K562 (cell line): ENCODE results near the gene NTM. TPM values are rescaled to one million over a fixed set of nuclear protein-coding genes. Genes with fewer than 3 reads are reported as not detected.

Experiments
- ATAC-seq: fragments of 200-7000 bp; cut with Tn5 transposase; 3 replicates; pipeline ENCODE4 v1.9.1; 2020; ENCODE audit warnings: moderate library complexity
- BruUV-seq: library from RNA; stranded (reverse); fragments of 400-500 nt; replicated peaks from 2 replicates; lab custom pipeline; 2021; lab: Mats Ljungman, UMichigan
- CTCF ChIA-PET: fragments of 300-600 bp; formaldehyde crosslinking; extraction: SDS; loops from one replicate; lab custom pipeline; 2021; ENCODE audit warnings: low intra/inter-chr PET ratio; lab: Yijun Ruan, JAX
- POLR2A ChIA-PET: fragments of 300-600, 350-650 bp; sonication (Branson Sonifier 250); formaldehyde crosslinking; extraction: SDS; loops from one replicate; lab custom pipeline; 2021; ENCODE audit warnings: antibody characterized with exemption, inconsistent platforms; lab: Yijun Ruan, JAX
- DNase-seq, 4 experiments: peaks; one replicate each; pipeline versions ENCODE4 v3.0.0 to v3.0.0-alpha.2; 2011 to 2018; ENCODE audit warnings: low spot score in 3 of 4, mixed read lengths in 3 of 4; ENCODE audit errors: extremely low read depth in 1 of 4
- FAIRE-seq: peaks from 2 replicates; lab custom pipeline; 2011; peaks lifted over from hg19 to GRCh38; lab: Jason Lieb, UNC
- H2AFZ ChIP-seq: 2 replicates; pipeline ENCODE4 v1.6.0; 2011; ENCODE audit warnings: low read depth, low read length, control low read depth, inconsistent platforms
- H3K27ac ChIP-seq: fragments of 200-600 bp; 3 replicates; pipeline ENCODE4 v1.8.0; 2011; ENCODE audit warnings: low read depth, mild to moderate bottlenecking, control low read depth, inconsistent platforms, low read length, moderate library complexity, mixed read lengths; ENCODE audit errors: extremely low read depth
- H3K27me3 ChIP-seq, 2 experiments: fragments of 300-600 bp in 1 of 2; 2 replicates in 1 of 2; 3 replicates in 1 of 2; pipeline versions ENCODE4 v1.6.0 to v1.8.0; 2011; ENCODE audit warnings: inconsistent platforms in 2 of 2, low read length in 2 of 2, mild to moderate bottlenecking in 1 of 2, mixed read lengths in 1 of 2, moderate library complexity in 1 of 2; ENCODE audit not compliant: control insufficient read depth in 2 of 2, insufficient read depth in 2 of 2
- H3K36me3 ChIP-seq: fragments of 300-600 bp; 3 replicates; pipeline ENCODE4 v1.8.0; 2011; ENCODE audit warnings: mild to moderate bottlenecking, low read length, inconsistent platforms; ENCODE audit not compliant: control insufficient read depth, insufficient read depth
- H3K4me1 ChIP-seq, 2 experiments: fragments of 200-600 bp in 1 of 2; replicated peaks in 1 of 2; 2 replicates in 1 of 2; 3 replicates in 1 of 2; pipeline versions ENCODE4 v1.5.1 to v1.8.0; 2011; ENCODE audit warnings: inconsistent platforms in 2 of 2, low read length in 2 of 2, mild to moderate bottlenecking in 1 of 2, mixed read lengths in 1 of 2, moderate library complexity in 1 of 2; ENCODE audit not compliant: control insufficient read depth in 2 of 2, insufficient read depth in 2 of 2
- H3K4me2 ChIP-seq: 2 replicates; pipeline ENCODE4 v1.6.1; 2011; ENCODE audit warnings: low read length, control low read depth, inconsistent platforms, mixed read lengths; ENCODE audit not compliant: insufficient read depth
- H3K4me3 ChIP-seq: fragments of 200-600 bp; sonication (generic), shearing (Covaris generic); 2 replicates; pipeline ENCODE4 v1.5.1; 2016; ENCODE audit warnings: control low read depth, inconsistent platforms
- H3K79me2 ChIP-seq: fragments of 200-600 bp; 3 replicates; pipeline ENCODE4 v1.8.0; 2011; ENCODE audit warnings: low read length, inconsistent platforms; ENCODE audit not compliant: control insufficient read depth, insufficient read depth
- H3K9ac ChIP-seq, 2 experiments: 2 replicates each; pipeline versions ENCODE4 v1.6.0 to v1.6.1; 2011; ENCODE audit warnings: low read depth in 2 of 2, low read length in 2 of 2, control low read depth in 1 of 2, inconsistent platforms in 1 of 2, mild to moderate bottlenecking in 1 of 2, mixed read lengths in 1 of 2; ENCODE audit not compliant: insufficient read depth in 1 of 2
- H3K9me1 ChIP-seq: one replicate; pipeline ENCODE4 v1.6.0; 2011; ENCODE audit warnings: inconsistent platforms, mild to moderate bottlenecking, low read length, moderate library complexity; ENCODE audit not compliant: control insufficient read depth, insufficient read depth
- H3K9me3 ChIP-seq: replicated peaks from 2 replicates; pipeline ENCODE4 v1.5.1; 2011; ENCODE audit warnings: low read depth, low read length, inconsistent platforms; ENCODE audit not compliant: control insufficient read depth, insufficient read depth
- H4K20me1 ChIP-seq: replicated peaks from 2 replicates; pipeline ENCODE4 v1.6.1; 2011; ENCODE audit warnings: low read length, inconsistent platforms, mixed read lengths; ENCODE audit not compliant: control insufficient read depth, insufficient read depth
- BCL6 ChIP-seq: fragments of 250-450 bp; sonication (Bioruptor Pico); IDR thresholded peaks from 2 replicates; pipeline ENCODE4 v1.4.0; 2020
- ETV6 ChIP-seq, 3 experiments: fragments of 150-350 bp in 1 of 3; sonication (generic) in 1 of 3; formaldehyde crosslinking in 1 of 3; IDR thresholded peaks; 2 replicates each; pipeline versions ENCODE4 v1.6.1 to v1.8.0; 2014 to 2022; ENCODE audit warnings: borderline replicate concordance in 2 of 3, low read depth in 2 of 3, antibody characterized with exemption in 1 of 3, low read length in 1 of 3, mild to moderate bottlenecking in 1 of 3, missing genetic modification reagents in 1 of 3
- KAT7 ChIP-seq: sonication (generic); formaldehyde crosslinking; IDR thresholded peaks from 2 replicates; pipeline ENCODE4 v1.8.0; 2022; ENCODE audit warnings: missing genetic modification reagents, mild to moderate bottlenecking, borderline replicate concordance
- NCOA6 ChIP-seq: fragments of 450-650 bp; IDR thresholded peaks from 2 replicates; pipeline ENCODE4 v1.6.1; 2017; ENCODE audit warnings: mild to moderate bottlenecking
- NR4A1 ChIP-seq, 2 experiments: fragments of 250-450 bp in 1 of 2; fragments of 450-650 bp in 1 of 2; sonication (Bioruptor Pico) in 1 of 2; IDR thresholded peaks; 2 replicates each; pipeline versions ENCODE4 v1.4.0 to v1.6.1; 2016 to 2020; ENCODE audit warnings: mild to moderate bottlenecking in 2 of 2, missing compliant biosample characterization in 1 of 2, missing genetic modification characterization in 1 of 2, moderate library complexity in 1 of 2
- PRPF4 ChIP-seq: fragments of 200-400 bp; formaldehyde crosslinking; IDR thresholded peaks from one replicate; pipeline ENCODE4 v1.6.1; 2017; ENCODE audit warnings: low read length, low read depth, mild to moderate bottlenecking; ENCODE audit not compliant: insufficient read depth, poor library complexity, severe bottlenecking
- ZNF197 ChIP-seq: fragments of 200-800 bp; sonication (Bioruptor generic); IDR thresholded peaks from 2 replicates; pipeline ENCODE4 v1.6.1; 2016; ENCODE audit warnings: low read depth, missing genetic modification characterization, missing compliant biosample characterization
- ZNF431 ChIP-seq: sonication (generic); formaldehyde crosslinking; IDR thresholded peaks from 2 replicates; pipeline ENCODE4 v1.8.0; 2022; ENCODE audit warnings: mild to moderate bottlenecking, missing genetic modification reagents
- WGBS: fragments of 100-300 bp; shearing (Covaris generic); methylation state at CpG from one replicate; pipeline ENCODE4 v1.1.6; 2016; ENCODE audit warnings: low coverage, mixed read lengths; ENCODE audit not compliant: insufficient coverage; ENCODE audit errors: missing lambda C conversion rate; 5-methylcytosine and 5-hydroxymethylcytosine counted together
- in situ Hi-C: fragments of 300-500 bp; cut with MboI; formaldehyde crosslinking; loops from 4 replicates; pipeline ENCODE4 v1.15.0; 2018; ENCODE audit warnings: inconsistent platforms, mixed read lengths
- intact Hi-C: fragments of 100-400 bp; cut with micrococcal nuclease; formaldehyde crosslinking; loops from 2 replicates; pipeline ENCODE4 v1.14.2; 2022
- polyA plus RNA-seq, 8 experiments: library from polyadenylated mRNA; depleted of rRNA in 4 of 8; stranded (reverse) in 5 of 8; unstranded in 3 of 8; fragments of >200 nt; fragmentation: Nextera tagmentation in 2 of 8; fragmentation: Illumina TruSeq in 1 of 8; extraction: Ambion mirVana in 2 of 8; extraction: Trizol in 1 of 8; gene quantifications; 2 replicates each; pipeline versions ENCODE4 v1.2.1 to v1.2.3, GENCODE V29; 2011 to 2014; ENCODE audit warnings: inconsistent platforms in 1 of 8, missing spikeins in 1 of 8
- total RNA-seq, 7 experiments: library from RNA; depleted of rRNA in 6 of 7; stranded (reverse); fragments of >200 nt in 6 of 7; fragmentation: Illumina TruSeq in 2 of 7; extraction: Trizol in 2 of 7; gene quantifications; 2 replicates each; pipeline versions ENCODE4 v1.2.1 to v1.2.3, GENCODE V29; 2011 to 2021; ENCODE audit warnings: low replicate concordance in 1 of 7
- TF ChIP-seq, protein P1 (sequence below), 3 experiments: fragments of 200-800 bp in 1 of 3; sonication (Bioruptor generic) in 1 of 3; sonication (generic) in 1 of 3; formaldehyde crosslinking in 1 of 3; IDR thresholded peaks; 2 replicates each; pipeline versions ENCODE4 v1.6.1 to v1.8.0; 2016 to 2022; ENCODE audit warnings: mild to moderate bottlenecking in 2 of 3, missing compliant biosample characterization in 2 of 3, missing genetic modification characterization in 2 of 3, missing genetic modification reagents in 1 of 3
- TF ChIP-seq, protein P2 (sequence below): fragments of 450-650 bp; IDR thresholded peaks from 2 replicates; pipeline ENCODE4 v1.6.1; 2018; ENCODE audit not compliant: partially characterized antibody

Gene NTM
- total and polyA plus RNA-seq, 9 of the 15 experiments (the other 6 are each of a cell fraction or from before 2014, with no cell fraction given), result not detected

GRCh38 chr11:132082566-132082965 lies 712.2 kb downstream of the NTM start:
- Histone ChIP-seq H3K9me1 (no peaks in the 10 kb centered on the region), H3K4me3 (no peak overlapping the region), H4K20me1 (no peaks in the 10 kb centered on the region), H3K9ac (no peak overlapping the region), H3K4me2 (no peak overlapping the region), H3K9me3 (0 out of 2 replicates have a peak, but pooled peaks cover 2% of the 10 kb centered on the region), H3K79me2 (no peaks in the 10 kb centered on the region), H3K4me1 (no peaks in the 10 kb centered on the region), H3K27ac (no peak overlapping the region), H3K27me3 (no peaks in the 10 kb centered on the region), H2AFZ (no peak overlapping the region), H3K36me3 (no peaks in the 10 kb centered on the region)
- no TSS peak for BruUV-seq
- no peak for FAIRE-seq
- no peak for DNase-seq
- POLR2A ChIA-PET, result no interaction called here
- ATAC-seq, result no peak
- CTCF ChIA-PET, result no interaction called here
- intact Hi-C loops, result no loop called here
- in situ Hi-C loops, result no loop called here
- TF ChIP-seq PRPF4 (no peak), ZNF197 (no peak), ETV6 (IDR thresholded peaks at IDR 0.05; ENCODE audit: borderline replicate concordance in 1 of 2, low read depth in 2 of 2, low read length in 1 of 2) (no peak), ETV6 (CRISPR knock-in tag; IDR thresholded peaks at IDR 0.05; ENCODE audit: borderline replicate concordance) (no peak), ZNF431 (CRISPR knock-in tag) (no peak), NR4A1 (CRISPR knock-in tag; IDR thresholded peaks at IDR 0.05) (no peak), NR4A1 (tag; IDR thresholded peaks at IDR 0.05) (no peak), KAT7 (no peak), NCOA6 (no peak), BCL6 (no peak)
- TF ChIP-seq, protein P1, sequence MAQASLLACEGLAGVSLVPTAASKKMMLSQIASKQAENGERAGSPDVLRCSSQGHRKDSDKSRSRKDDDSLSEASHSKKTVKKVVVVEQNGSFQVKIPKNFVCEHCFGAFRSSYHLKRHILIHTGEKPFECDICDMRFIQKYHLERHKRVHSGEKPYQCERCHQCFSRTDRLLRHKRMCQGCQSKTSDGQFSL (CRISPR knock-in tag; IDR thresholded peaks at IDR 0.05), result no peak
- TF ChIP-seq, protein P1 (tag; IDR thresholded peaks at IDR 0.05), result no peak
- TF ChIP-seq, protein P2, sequence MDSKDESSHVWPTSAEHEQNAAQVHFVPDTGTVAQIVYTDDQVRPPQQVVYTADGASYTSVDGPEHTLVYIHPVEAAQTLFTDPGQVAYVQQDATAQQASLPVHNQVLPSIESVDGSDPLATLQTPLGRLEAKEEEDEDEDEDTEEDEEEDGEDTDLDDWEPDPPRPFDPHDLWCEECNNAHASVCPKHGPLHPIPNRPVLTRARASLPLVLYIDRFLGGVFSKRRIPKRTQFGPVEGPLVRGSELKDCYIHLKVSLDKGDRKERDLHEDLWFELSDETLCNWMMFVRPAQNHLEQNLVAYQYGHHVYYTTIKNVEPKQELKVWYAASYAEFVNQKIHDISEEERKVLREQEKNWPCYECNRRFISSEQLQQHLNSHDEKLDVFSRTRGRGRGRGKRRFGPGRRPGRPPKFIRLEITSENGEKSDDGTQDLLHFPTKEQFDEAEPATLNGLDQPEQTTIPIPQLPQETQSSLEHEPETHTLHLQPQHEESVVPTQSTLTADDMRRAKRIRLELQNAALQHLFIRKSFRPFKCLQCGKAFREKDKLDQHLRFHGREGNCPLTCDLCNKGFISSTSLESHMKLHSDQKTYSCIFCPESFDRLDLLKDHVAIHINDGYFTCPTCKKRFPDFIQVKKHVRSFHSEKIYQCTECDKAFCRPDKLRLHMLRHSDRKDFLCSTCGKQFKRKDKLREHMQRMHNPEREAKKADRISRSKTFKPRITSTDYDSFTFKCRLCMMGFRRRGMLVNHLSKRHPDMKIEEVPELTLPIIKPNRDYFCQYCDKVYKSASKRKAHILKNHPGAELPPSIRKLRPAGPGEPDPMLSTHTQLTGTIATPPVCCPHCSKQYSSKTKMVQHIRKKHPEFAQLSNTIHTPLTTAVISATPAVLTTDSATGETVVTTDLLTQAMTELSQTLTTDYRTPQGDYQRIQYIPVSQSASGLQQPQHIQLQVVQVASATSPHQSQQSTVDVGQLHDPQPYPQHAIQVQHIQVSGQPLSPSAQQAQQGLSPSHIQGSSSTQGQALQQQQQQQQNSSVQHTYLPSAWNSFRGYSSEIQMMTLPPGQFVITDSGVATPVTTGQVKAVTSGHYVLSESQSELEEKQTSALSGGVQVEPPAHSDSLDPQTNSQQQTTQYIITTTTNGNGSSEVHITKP, result no peak
- WGBS, result 0% methylated on average over 5 of the region's 5 CpGs
